Measurements from ENCODE around the gene DIO1.

DIO1 gene

DNA sequence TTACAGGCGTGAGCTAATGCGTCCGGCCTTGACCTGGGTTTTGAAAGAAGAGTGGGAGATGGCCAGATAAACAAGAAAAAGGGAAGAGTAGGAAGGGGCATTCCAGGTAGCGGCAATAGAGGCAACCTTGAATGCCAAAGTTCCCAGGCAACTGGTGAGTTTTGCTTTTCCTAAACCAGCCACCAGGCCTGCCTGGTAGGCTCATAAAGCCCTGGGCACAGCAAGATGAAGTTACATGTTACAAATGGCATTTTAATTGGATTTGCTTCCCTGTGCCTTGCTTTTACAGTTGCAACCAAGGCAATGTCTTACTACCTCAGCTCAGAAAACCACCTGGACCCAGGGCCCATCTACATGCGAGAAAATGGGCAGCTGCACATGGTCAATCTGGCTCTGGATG is 57.7 kb downstream of the DIO1 start:
- TF ChIP-seq, protein P1, sequence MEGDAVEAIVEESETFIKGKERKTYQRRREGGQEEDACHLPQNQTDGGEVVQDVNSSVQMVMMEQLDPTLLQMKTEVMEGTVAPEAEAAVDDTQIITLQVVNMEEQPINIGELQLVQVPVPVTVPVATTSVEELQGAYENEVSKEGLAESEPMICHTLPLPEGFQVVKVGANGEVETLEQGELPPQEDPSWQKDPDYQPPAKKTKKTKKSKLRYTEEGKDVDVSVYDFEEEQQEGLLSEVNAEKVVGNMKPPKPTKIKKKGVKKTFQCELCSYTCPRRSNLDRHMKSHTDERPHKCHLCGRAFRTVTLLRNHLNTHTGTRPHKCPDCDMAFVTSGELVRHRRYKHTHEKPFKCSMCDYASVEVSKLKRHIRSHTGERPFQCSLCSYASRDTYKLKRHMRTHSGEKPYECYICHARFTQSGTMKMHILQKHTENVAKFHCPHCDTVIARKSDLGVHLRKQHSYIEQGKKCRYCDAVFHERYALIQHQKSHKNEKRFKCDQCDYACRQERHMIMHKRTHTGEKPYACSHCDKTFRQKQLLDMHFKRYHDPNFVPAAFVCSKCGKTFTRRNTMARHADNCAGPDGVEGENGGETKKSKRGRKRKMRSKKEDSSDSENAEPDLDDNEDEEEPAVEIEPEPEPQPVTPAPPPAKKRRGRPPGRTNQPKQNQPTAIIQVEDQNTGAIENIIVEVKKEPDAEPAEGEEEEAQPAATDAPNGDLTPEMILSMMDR (IDR thresholded peaks at IDR 0.05; ENCODE audit: low read length, missing control alignments), result no peak

DNA sequence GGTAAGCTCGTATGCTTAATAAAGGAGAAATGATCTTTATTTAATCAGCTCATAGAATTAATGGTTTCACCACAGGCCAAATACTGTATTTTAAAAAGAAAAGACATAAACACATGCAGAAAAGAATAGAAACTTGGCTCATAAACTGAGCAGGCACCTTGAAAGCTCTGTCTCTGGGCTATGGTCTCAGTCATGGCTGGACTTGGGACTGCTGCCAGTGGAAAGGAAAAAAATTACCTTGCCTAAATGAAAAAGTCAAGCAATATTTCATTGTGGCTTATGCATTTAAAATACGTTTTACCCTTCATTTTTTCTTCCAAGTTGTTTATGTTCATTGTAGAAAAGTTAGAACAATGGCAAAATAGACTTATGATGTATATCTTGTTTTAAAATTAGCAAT is 60.1 kb downstream of the DIO1 start:
- TF ChIP-seq, protein P1 (IDR thresholded peaks at IDR 0.05; ENCODE audit: low read length, missing control alignments), result no peak
- H3K4me3 ChIP-seq (replicated peaks; ENCODE audit: low read depth, low read length), result no peak overlapping the region
- no peak for DNase-seq (ENCODE audit: low read depth)

More for the DNA sequence above, 57.7 kb downstream of the DIO1 start:
- no peak for DNase-seq (ENCODE audit: low read depth)
- H3K4me3 ChIP-seq (replicated peaks; ENCODE audit: low read depth, low read length), result no peak overlapping the region

DNA sequence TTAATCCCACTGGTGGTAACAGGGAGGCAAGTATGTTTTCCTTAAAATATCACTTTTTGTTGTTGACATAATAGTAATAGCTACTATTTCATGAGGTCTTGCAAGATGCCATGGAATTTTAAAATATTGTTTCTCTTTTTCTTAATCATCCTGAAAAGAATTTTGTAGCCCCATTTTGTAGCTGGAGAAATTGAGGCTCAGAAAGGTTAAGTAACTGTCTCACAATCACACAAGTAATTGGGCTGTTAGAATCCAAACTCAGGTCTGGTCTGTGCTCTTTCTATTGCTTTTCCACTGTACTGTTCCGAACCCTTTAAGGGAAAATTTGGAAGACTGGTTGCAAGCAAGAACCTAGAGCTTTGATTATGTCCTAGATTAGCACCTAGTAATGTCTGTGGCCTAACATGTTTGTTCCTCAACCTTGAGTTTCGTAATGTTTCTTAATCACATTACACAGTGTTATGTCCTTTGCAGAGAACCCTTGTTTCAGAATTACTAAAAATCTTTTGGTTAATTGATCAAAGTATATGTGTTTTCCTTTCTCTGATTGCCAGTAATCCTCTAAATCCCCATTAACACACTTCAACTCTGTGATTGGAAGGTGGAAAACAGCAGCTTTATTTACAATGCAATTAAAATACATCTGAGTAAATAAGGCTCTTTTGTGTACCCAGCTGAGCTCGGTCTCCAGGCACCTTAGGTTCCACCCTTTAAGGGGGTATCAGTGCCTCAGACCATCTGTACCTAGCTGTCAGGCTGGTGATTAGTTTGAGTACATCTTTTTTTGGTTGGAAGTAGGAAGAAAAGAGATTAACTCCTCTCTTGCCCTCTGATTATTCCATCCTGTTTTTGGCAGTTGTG is 62.6 kb downstream of the DIO1 start:
- TF ChIP-seq, protein P1 (IDR thresholded peaks at IDR 0.05; ENCODE audit: low read length, missing control alignments), result no peak
- H3K4me3 ChIP-seq (replicated peaks; ENCODE audit: low read depth, low read length), result no peak overlapping the region
- peak; percentile 20 for DNase-seq (ENCODE audit: low read depth)

DNA sequence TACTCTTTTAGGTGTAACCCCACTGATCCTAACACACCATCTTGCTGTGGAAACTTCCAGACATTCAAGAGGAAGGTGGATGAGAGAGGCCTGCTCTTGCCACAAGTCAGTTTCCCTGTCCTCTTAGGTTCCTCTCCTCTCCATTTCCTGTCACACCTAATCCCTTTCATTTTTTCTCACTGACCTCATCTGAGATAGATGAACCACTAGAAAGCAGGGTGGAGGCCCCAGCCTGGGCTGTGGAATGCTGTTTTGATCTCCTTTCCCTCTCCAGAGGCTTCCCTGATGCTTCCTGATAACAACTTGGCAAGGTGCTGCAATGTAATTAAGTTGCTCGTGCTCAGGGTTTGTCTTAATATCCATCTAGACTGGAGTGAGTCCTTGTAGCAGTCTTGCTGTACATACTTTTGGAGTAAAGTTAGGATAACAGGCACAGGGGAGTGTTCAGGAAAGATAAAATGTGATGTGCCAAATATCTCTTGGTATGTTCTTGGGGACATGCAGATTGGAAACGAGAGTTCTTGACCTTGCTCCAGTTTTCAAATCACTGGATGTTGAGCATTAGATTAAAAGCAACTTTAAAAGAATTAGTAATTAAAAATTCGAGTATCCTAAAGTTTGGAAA is 63.3 kb downstream of the DIO1 start:
- H3K4me3 ChIP-seq (replicated peaks; ENCODE audit: low read depth, low read length), result no peak overlapping the region
- peak; percentile 29 for DNase-seq (ENCODE audit: low read depth)
- TF ChIP-seq, protein P1 (IDR thresholded peaks at IDR 0.05; ENCODE audit: low read length, missing control alignments), result no peak

DNA sequence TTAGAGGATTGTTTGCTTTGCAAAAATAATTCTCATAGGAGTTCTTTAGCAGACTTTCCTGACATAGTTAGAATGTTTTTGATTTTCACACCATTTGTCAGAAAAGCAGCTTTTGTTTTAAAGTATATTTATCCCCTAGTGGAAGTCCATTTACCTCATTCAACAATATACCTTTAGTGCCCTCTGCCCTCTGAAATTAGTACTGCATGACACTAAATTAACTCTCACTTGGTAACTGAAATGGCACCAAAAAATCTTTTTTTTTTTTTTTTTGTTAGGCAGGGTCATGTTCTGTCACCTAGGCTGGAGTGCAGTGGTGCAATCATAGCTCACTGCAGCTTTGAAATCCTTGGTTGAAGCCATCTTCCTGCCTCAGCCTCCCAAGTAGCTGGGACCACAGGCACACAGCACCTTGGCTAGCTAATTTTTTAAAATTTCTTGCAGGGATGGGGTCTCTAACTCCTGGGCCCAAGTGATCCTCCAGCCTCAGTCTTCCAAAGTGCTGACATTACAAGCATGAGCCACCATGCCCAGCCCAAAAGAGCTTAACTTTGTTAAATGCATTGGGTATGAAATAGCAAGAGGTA is 65.8 kb downstream of the DIO1 start:
- TF ChIP-seq, protein P1 (IDR thresholded peaks at IDR 0.05; ENCODE audit: low read length, missing control alignments), result peak; percentile 50
- peak; percentile 45 for DNase-seq (ENCODE audit: low read depth)

More for the DNA sequence above, 65.8 kb downstream of the DIO1 start:
- H3K4me3 ChIP-seq (replicated peaks; ENCODE audit: low read depth, low read length), result no peak overlapping the region
